GM12878 (cell line): Measurements from ENCODE around the gene ARL3. TPM values are rescaled to one million over a fixed set of nuclear protein-coding genes. Genes with fewer than 3 reads are reported as not detected.

Source experiments
- ATAC-seq: fragments of 200-7000 bp; cut with Tn5 transposase; 3 replicates; pipeline ENCODE4 v1.9.1; 2020; ENCODE audit warnings: mild to moderate bottlenecking, moderate library complexity
- BruUV-seq: library from RNA; stranded (reverse); fragments of 400-500 nt; replicated peaks from 2 replicates; lab custom pipeline; 2021; lab: Mats Ljungman, UMichigan
- CTCF ChIA-PET: fragments of 300-600 bp; sonication (Branson Sonifier 250); formaldehyde crosslinking; extraction: SDS; loops from one replicate; lab custom pipeline; 2021; ENCODE audit warnings: inconsistent platforms; lab: Yijun Ruan, JAX
- POLR2A ChIA-PET: fragments of 350-600 bp; formaldehyde crosslinking; extraction: SDS; loops from one replicate; lab custom pipeline; 2021; ENCODE audit warnings: inconsistent platforms; lab: Charles Lee
- RAD21 ChIA-PET: fragments of 300-600 bp; sonication (Branson Sonifier 250); formaldehyde crosslinking; loops from one replicate; lab custom pipeline; 2023; ENCODE audit warnings: antibody characterized with exemption; ENCODE audit not compliant: unreplicated experiment; lab: Charles Lee
- SMC1A ChIA-PET: fragments of 300-600 bp; sonication (Branson Sonifier 250); formaldehyde crosslinking; loops from one replicate; lab custom pipeline; 2023; ENCODE audit not compliant: unreplicated experiment, uncharacterized antibody; lab: Charles Lee
- DNase-seq: peaks from one replicate; pipeline ENCODE4 v3.0.0-alpha.2; 2011; ENCODE audit warnings: low read depth, low spot score
- FAIRE-seq: peaks from 3 replicates; lab custom pipeline; 2011; peaks lifted over from hg19 to GRCh38; lab: Jason Lieb, UNC
- H2AFZ ChIP-seq: 2 replicates; pipeline ENCODE4 v1.6.0; 2011; ENCODE audit warnings: low read depth, low read length, control low read depth; ENCODE audit not compliant: control insufficient read depth
- H3K27ac ChIP-seq: 2 replicates; pipeline ENCODE4 v1.5.1; 2011; ENCODE audit warnings: control low read depth; ENCODE audit not compliant: control insufficient read depth, insufficient read depth
- H3K27me3 ChIP-seq, 2 experiments: replicated peaks in 1 of 2; 2 replicates each; pipeline versions ENCODE4 v1.6.0 to v1.6.1; 2011; ENCODE audit warnings: low read length in 1 of 2; ENCODE audit not compliant: control insufficient read depth in 2 of 2, insufficient read depth in 2 of 2
- H3K36me3 ChIP-seq, 2 experiments: 2 replicates each; pipeline ENCODE4 v1.5.1; 2011; ENCODE audit warnings: low read length in 1 of 2; ENCODE audit not compliant: control insufficient read depth in 2 of 2, insufficient read depth in 2 of 2
- H3K4me1 ChIP-seq: 2 replicates; pipeline ENCODE4 v1.6.1; 2011; ENCODE audit warnings: mild to moderate bottlenecking, low read length, moderate library complexity, mixed read lengths; ENCODE audit not compliant: control insufficient read depth, insufficient read depth
- H3K4me2 ChIP-seq: 2 replicates; pipeline ENCODE4 v1.6.0; 2011; ENCODE audit warnings: control low read depth; ENCODE audit not compliant: control insufficient read depth, insufficient read depth
- H3K4me3 ChIP-seq: fragments of 200-600 bp; sonication (generic); 2 replicates; pipeline ENCODE4 v1.5.1; 2016
- H3K79me2 ChIP-seq: 2 replicates; pipeline ENCODE4 v1.6.0; 2011; ENCODE audit warnings: low read length; ENCODE audit not compliant: control insufficient read depth, insufficient read depth
- H3K9ac ChIP-seq: 2 replicates; pipeline ENCODE4 v1.8.0; 2011; ENCODE audit warnings: low read length, control low read depth, mixed read lengths; ENCODE audit not compliant: control insufficient read depth, insufficient read depth
- H3K9me3 ChIP-seq: replicated peaks from 3 replicates; pipeline ENCODE4 v1.5.1; 2011; ENCODE audit warnings: mild to moderate bottlenecking, low read length; ENCODE audit not compliant: control insufficient read depth, insufficient read depth
- H4K20me1 ChIP-seq: 2 replicates; pipeline ENCODE4 v1.6.0; 2011; ENCODE audit not compliant: control insufficient read depth, insufficient read depth
- ETV6 ChIP-seq, 2 experiments: fragments of 450-650 bp in 1 of 2; IDR thresholded peaks in 1 of 2; conservative IDR thresholded peaks in 1 of 2; 2 replicates each; pipeline ENCODE4 v1.6.1; 2014; ENCODE audit warnings: antibody characterized with exemption in 1 of 2, borderline replicate concordance in 1 of 2, low read depth in 1 of 2, mild to moderate bottlenecking in 1 of 2, moderate library complexity in 1 of 2
- KDM1A ChIP-seq: fragments of 200-600 bp; sonication (generic); IDR thresholded peaks from 2 replicates; pipeline ENCODE4 v1.6.1; 2016; ENCODE audit warnings: borderline replicate concordance
- MYC ChIP-seq: IDR thresholded peaks from 2 replicates; pipeline ENCODE4 v1.6.1; 2011; ENCODE audit warnings: mild to moderate bottlenecking, low read length, moderate library complexity, inconsistent platforms; ENCODE audit not compliant: insufficient read depth, insufficient replicate concordance, insufficient read length, severe bottlenecking
- NRF1 ChIP-seq: conservative IDR thresholded peaks from 2 replicates; pipeline ENCODE4 v1.6.1; 2011; ENCODE audit warnings: mild to moderate bottlenecking, low read depth, low read length, improper control_type of control experiment
- POLR2A ChIP-seq: IDR thresholded peaks from 2 replicates; pipeline ENCODE4 v1.6.1; 2011; ENCODE audit warnings: low read depth, mild to moderate bottlenecking, low read length
- RUNX3 ChIP-seq: IDR thresholded peaks from 2 replicates; pipeline ENCODE4 v1.6.1; 2012; ENCODE audit warnings: low read length, inconsistent platforms
- TBL1XR1 ChIP-seq: IDR thresholded peaks from 2 replicates; pipeline ENCODE4 v1.6.1; 2012; ENCODE audit warnings: low read depth, low read length, improper control_type of control experiment
- ZNF24 ChIP-seq: fragments of 450-650 bp; IDR thresholded peaks from 2 replicates; pipeline ENCODE4 v1.6.1; 2017; ENCODE audit warnings: antibody characterized with exemption, mild to moderate bottlenecking
- ZNF274 ChIP-seq: IDR thresholded peaks from one replicate; pipeline ENCODE4 v1.8.0; 2011; ENCODE audit not compliant: insufficient read length, insufficient read depth
- ZNF592 ChIP-seq: fragments of 450-650 bp; IDR thresholded peaks from 2 replicates; pipeline ENCODE4 v1.6.1; 2017; ENCODE audit warnings: mild to moderate bottlenecking, moderate library complexity
- ZSCAN29 ChIP-seq: fragments of 450-650 bp; IDR thresholded peaks from 2 replicates; pipeline ENCODE4 v1.6.1; 2017; ENCODE audit warnings: mild to moderate bottlenecking, moderate library complexity
- WGBS: methylation state at CpG from one replicate; pipeline ENCODE4 v1.1.6; 2016; ENCODE audit warnings: low lambda C conversion rate; ENCODE audit not compliant: insufficient replicate concordance, insufficient coverage; ENCODE audit errors: missing lambda C conversion rate; 5-methylcytosine and 5-hydroxymethylcytosine counted together
- in situ Hi-C: fragments of 300-500 bp; cut with MboI; formaldehyde crosslinking; loops from 9 replicates; pipeline ENCODE4 v1.14.3; 2018; ENCODE audit warnings: mixed read lengths
- intact Hi-C: fragments of 100-400 bp; cut with micrococcal nuclease; formaldehyde crosslinking; loops from one replicate; pipeline ENCODE4 v1.14.2; 2022; ENCODE audit not compliant: unreplicated experiment
- polyA plus RNA-seq, 11 experiments: library from polyadenylated mRNA; depleted of rRNA in 4 of 11; unstranded in 6 of 11; stranded (reverse) in 5 of 11; fragments of >200 nt; fragmentation: Nextera tagmentation in 4 of 11; fragmentation: Illumina TruSeq in 1 of 11; extraction: Ambion mirVana in 4 of 11; extraction: Trizol in 1 of 11; gene quantifications; 1 replicate in 1 of 11; 2 replicates in 10 of 11; pipeline versions ENCODE4 v1.2.1 to v1.2.3, GENCODE V29; 2011 to 2016; ENCODE audit warnings: inconsistent platforms in 2 of 11, missing spikeins in 2 of 11, low read depth in 1 of 11
- total RNA-seq, 4 experiments: library from RNA; depleted of rRNA in 3 of 4; stranded (reverse); fragments of >200 nt in 3 of 4; fragmentation: Illumina TruSeq in 1 of 4; extraction: Trizol in 1 of 4; gene quantifications; 2 replicates each; pipeline versions ENCODE4 v1.2.1 to v1.2.3, GENCODE V29; 2013 to 2021
- TF ChIP-seq, protein P1 (sequence below): fragments of 450-650 bp; IDR thresholded peaks from 2 replicates; pipeline ENCODE4 v1.6.1; 2017; ENCODE audit warnings: low read depth, mild to moderate bottlenecking, moderate library complexity

Gene ARL3
- total and polyA plus RNA-seq, 10 of the 15 experiments (the other 5 are each of a cell fraction or from before 2014, with no cell fraction given): 4.9 to 26.1 (median 11.0) TPM

DNA sequence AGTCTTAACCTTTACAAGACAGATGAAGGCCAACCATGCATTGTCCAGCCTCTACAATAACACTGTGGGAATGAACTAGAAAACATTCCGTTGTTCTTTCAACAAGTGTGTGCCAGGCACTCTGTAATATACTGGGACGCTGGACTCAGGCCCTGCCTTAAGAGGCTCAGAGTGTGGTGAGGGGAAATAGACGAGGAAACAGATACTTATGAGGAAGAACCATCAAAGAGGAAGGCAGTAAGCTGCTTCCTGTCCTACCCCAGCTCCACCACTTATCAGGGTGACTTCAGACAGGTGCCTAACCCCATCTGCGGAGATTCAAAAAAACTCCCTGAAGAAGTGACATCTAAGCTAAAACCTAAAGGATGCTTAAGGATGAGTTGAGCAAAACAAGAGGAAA, 78.8 kb downstream of the ARL3 start:
- ATAC-seq (peak; percentile 24; the same call in 2 of the 3 replicates), DNase-seq (no peak), FAIRE-seq (no peak)
- SMC1A ChIA-PET: interaction anchor here (0.7 to 1.5 kb wide), 3 partner anchors 15 to 43 kb away, joined by 3 read pairs; no protein-coding TSS in a partner anchor
- no peaks in the 10 kb centered on the region for H3K27me3 ChIP-seq
- in situ Hi-C loops (no loop called here), intact Hi-C loops (no loop called here)
- CTCF ChIA-PET: interaction anchor here (0.6 to 1.2 kb wide), 2 partner anchors 27 to 70 kb away, joined by 3 read pairs; no protein-coding TSS in a partner anchor
- POLR2A ChIA-PET: interaction anchor here (0.8 kb wide), 1 partner anchor 18 kb away, joined by 3 read pairs; no protein-coding TSS in a partner anchor
- H2AFZ ChIP-seq: no peak overlapping the region
- H3K27ac ChIP-seq: no peak overlapping the region
- RAD21 ChIA-PET: interaction anchor here (1.1 to 1.7 kb wide), 3 partner anchors 34 to 85 kb away, joined by 3 read pairs; no protein-coding TSS in a partner anchor
- H3K36me3 ChIP-seq: no peaks in the 10 kb centered on the region; a peak in 1 of 4 replicates
- no peak overlapping the region for H3K9ac ChIP-seq
- WGBS: 13% methylated on average over 4 of the region's 4 CpGs
- no peak overlapping the region for H3K4me2 ChIP-seq
- BruUV-seq: no TSS peak
- no peaks in the 10 kb centered on the region for H3K4me1 ChIP-seq
- TF ChIP-seq NRF1 (no peak), ZNF24 (no peak), ETV6 (conservative IDR thresholded peaks at IDR 0.05 in 1 of 2, IDR thresholded peaks at IDR 0.05 in 1 of 2; ENCODE audit: borderline replicate concordance in 1 of 2, low read depth in 1 of 2) (peak in 1 of 2 experiments; percentile 50; a peak in 1 of 4 replicates), KDM1A (no peak), ZNF274 (no peak), POLR2A (no peak), MYC (no peak)
- no peaks in the 10 kb centered on the region for H4K20me1 ChIP-seq
- no peaks in the 10 kb centered on the region for H3K9me3 ChIP-seq
- no peaks in the 10 kb centered on the region for H3K79me2 ChIP-seq
- H3K4me3 ChIP-seq: no peak overlapping the region

GRCh38 chr10:102634686-102635085, 79.5 kb downstream of the ARL3 start:
- no peak for FAIRE-seq
- TF ChIP-seq TBL1XR1: no peak
- no peak for TF ChIP-seq ZNF592
- TF ChIP-seq ZSCAN29: no peak
- TF ChIP-seq RUNX3: no peak
- TF ChIP-seq, protein P1, sequence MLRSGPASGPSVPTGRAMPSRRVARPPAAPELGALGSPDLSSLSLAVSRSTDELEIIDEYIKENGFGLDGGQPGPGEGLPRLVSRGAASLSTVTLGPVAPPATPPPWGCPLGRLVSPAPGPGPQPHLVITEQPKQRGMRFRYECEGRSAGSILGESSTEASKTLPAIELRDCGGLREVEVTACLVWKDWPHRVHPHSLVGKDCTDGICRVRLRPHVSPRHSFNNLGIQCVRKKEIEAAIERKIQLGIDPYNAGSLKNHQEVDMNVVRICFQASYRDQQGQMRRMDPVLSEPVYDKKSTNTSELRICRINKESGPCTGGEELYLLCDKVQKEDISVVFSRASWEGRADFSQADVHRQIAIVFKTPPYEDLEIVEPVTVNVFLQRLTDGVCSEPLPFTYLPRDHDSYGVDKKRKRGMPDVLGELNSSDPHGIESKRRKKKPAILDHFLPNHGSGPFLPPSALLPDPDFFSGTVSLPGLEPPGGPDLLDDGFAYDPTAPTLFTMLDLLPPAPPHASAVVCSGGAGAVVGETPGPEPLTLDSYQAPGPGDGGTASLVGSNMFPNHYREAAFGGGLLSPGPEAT: no peak

More at GRCh38 chr10:102634686-102635085, 79.5 kb downstream of the ARL3 start:
- Histone ChIP-seq H3K36me3 (no peaks in the 10 kb centered on the region; a peak in 1 of 4 replicates), H2AFZ (no peak overlapping the region), H3K79me2 (no peaks in the 10 kb centered on the region), H3K4me1 (no peaks in the 10 kb centered on the region), H3K9ac (no peak overlapping the region), H3K27ac (no peak overlapping the region), H3K4me2 (no peak overlapping the region), H4K20me1 (no peaks in the 10 kb centered on the region), H3K9me3 (no peaks in the 10 kb centered on the region), H3K4me3 (no peak overlapping the region), H3K27me3 (no peaks in the 10 kb centered on the region)
- in situ Hi-C loops: no loop called here
- DNase-seq (no peak), ATAC-seq (no peak)
- POLR2A ChIA-PET: no interaction called here
- no TSS peak for BruUV-seq
- WGBS: 67% methylated on average over 1 of the region's 4 CpGs
- SMC1A ChIA-PET: interaction anchor here (1.5 kb wide), 1 partner anchor 44 kb away, joined by 3 read pairs; no protein-coding TSS in a partner anchor
- CTCF ChIA-PET: interaction anchor here (0.6 kb wide), 1 partner anchor 71 kb away, joined by 3 read pairs; no protein-coding TSS in a partner anchor
- RAD21 ChIA-PET: interaction anchor here (1.2 kb wide), 1 partner anchor 86 kb away, joined by 3 read pairs; no protein-coding TSS in a partner anchor
- intact Hi-C loops: no loop called here
